Measurements from ENCODE around the gene DNAH10.

DNA sequence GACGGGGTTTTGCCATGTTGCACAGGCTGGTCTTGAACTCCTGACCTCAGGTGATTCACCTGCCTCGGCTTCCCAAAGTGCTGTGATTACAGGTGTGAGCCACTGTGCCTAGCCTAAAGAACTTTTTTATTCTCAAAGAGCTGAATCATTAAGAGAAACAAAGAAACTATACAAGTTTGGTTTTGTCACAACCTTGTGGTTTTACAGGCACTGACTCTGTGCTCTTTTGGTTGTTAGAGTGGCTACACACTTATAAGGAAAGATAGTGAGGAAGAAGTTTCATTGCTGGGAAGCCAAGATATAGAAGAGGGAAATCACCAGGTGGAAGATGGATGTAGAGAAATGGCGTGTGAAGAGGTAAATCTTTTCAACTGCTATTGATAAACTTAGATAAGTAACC lies 10.1 kb upstream of the DNAH10 start:
- TF ChIP-seq, protein P1, sequence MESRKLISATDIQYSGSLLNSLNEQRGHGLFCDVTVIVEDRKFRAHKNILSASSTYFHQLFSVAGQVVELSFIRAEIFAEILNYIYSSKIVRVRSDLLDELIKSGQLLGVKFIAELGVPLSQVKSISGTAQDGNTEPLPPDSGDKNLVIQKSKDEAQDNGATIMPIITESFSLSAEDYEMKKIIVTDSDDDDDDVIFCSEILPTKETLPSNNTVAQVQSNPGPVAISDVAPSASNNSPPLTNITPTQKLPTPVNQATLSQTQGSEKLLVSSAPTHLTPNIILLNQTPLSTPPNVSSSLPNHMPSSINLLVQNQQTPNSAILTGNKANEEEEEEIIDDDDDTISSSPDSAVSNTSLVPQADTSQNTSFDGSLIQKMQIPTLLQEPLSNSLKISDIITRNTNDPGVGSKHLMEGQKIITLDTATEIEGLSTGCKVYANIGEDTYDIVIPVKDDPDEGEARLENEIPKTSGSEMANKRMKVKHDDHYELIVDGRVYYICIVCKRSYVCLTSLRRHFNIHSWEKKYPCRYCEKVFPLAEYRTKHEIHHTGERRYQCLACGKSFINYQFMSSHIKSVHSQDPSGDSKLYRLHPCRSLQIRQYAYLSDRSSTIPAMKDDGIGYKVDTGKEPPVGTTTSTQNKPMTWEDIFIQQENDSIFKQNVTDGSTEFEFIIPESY (IDR thresholded peaks at IDR 0.05) = no peak
- TF ChIP-seq GABPA (IDR thresholded peaks at IDR 0.05; ENCODE audit: low read depth) (no peak), RBBP5 (conservative IDR thresholded peaks at IDR 0.05) (no peak), ZNF274 (IDR thresholded peaks at IDR 0.05; ENCODE audit: insufficient read depth, insufficient read length) (no peak), EP300 (IDR thresholded peaks at IDR 0.05; ENCODE audit: borderline replicate concordance in 1 of 2, control insufficient read depth in 1 of 2, low read depth in 2 of 2, low read length in 2 of 2) (no peak), POLR2A (IDR thresholded peaks at IDR 0.05; ENCODE audit: low read depth, low read length) (no peak), EZH2 (IDR thresholded peaks at IDR 0.05; ENCODE audit: borderline replicate concordance, control insufficient read depth, low read depth, low read length) (no peak), TCF7 (IDR thresholded peaks at IDR 0.05; ENCODE audit: borderline replicate concordance) (no peak)
- TF ChIP-seq, protein P2, sequence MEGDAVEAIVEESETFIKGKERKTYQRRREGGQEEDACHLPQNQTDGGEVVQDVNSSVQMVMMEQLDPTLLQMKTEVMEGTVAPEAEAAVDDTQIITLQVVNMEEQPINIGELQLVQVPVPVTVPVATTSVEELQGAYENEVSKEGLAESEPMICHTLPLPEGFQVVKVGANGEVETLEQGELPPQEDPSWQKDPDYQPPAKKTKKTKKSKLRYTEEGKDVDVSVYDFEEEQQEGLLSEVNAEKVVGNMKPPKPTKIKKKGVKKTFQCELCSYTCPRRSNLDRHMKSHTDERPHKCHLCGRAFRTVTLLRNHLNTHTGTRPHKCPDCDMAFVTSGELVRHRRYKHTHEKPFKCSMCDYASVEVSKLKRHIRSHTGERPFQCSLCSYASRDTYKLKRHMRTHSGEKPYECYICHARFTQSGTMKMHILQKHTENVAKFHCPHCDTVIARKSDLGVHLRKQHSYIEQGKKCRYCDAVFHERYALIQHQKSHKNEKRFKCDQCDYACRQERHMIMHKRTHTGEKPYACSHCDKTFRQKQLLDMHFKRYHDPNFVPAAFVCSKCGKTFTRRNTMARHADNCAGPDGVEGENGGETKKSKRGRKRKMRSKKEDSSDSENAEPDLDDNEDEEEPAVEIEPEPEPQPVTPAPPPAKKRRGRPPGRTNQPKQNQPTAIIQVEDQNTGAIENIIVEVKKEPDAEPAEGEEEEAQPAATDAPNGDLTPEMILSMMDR (IDR thresholded peaks at IDR 0.05 in 2 of 3, conservative IDR thresholded peaks at IDR 0.05 in 1 of 3; ENCODE audit: control insufficient read depth in 2 of 3, extremely low read depth in 1 of 3, insufficient read depth in 1 of 3, low read depth in 3 of 3, low read length in 3 of 3) = no peak
- TF ChIP-seq, protein P3, sequence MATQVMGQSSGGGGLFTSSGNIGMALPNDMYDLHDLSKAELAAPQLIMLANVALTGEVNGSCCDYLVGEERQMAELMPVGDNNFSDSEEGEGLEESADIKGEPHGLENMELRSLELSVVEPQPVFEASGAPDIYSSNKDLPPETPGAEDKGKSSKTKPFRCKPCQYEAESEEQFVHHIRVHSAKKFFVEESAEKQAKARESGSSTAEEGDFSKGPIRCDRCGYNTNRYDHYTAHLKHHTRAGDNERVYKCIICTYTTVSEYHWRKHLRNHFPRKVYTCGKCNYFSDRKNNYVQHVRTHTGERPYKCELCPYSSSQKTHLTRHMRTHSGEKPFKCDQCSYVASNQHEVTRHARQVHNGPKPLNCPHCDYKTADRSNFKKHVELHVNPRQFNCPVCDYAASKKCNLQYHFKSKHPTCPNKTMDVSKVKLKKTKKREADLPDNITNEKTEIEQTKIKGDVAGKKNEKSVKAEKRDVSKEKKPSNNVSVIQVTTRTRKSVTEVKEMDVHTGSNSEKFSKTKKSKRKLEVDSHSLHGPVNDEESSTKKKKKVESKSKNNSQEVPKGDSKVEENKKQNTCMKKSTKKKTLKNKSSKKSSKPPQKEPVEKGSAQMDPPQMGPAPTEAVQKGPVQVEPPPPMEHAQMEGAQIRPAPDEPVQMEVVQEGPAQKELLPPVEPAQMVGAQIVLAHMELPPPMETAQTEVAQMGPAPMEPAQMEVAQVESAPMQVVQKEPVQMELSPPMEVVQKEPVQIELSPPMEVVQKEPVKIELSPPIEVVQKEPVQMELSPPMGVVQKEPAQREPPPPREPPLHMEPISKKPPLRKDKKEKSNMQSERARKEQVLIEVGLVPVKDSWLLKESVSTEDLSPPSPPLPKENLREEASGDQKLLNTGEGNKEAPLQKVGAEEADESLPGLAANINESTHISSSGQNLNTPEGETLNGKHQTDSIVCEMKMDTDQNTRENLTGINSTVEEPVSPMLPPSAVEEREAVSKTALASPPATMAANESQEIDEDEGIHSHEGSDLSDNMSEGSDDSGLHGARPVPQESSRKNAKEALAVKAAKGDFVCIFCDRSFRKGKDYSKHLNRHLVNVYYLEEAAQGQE (IDR thresholded peaks at IDR 0.05; ENCODE audit: low read depth, low read length) = no peak
